GM18870 (cell line): Measurements from ENCODE around the gene KRT6B.

Experiments used
- ATAC-seq: cut with Tn5 transposase; IDR thresholded peaks from one replicate; pipeline ENCODE4 v1.9.1; 2021; ENCODE audit warnings: moderate library complexity; ENCODE audit not compliant: unreplicated experiment

KRT6B gene

GRCh38 chr12:52436828-52437474 lies 15.0 kb downstream of the KRT6B start:
- no peak for ATAC-seq

DNA sequence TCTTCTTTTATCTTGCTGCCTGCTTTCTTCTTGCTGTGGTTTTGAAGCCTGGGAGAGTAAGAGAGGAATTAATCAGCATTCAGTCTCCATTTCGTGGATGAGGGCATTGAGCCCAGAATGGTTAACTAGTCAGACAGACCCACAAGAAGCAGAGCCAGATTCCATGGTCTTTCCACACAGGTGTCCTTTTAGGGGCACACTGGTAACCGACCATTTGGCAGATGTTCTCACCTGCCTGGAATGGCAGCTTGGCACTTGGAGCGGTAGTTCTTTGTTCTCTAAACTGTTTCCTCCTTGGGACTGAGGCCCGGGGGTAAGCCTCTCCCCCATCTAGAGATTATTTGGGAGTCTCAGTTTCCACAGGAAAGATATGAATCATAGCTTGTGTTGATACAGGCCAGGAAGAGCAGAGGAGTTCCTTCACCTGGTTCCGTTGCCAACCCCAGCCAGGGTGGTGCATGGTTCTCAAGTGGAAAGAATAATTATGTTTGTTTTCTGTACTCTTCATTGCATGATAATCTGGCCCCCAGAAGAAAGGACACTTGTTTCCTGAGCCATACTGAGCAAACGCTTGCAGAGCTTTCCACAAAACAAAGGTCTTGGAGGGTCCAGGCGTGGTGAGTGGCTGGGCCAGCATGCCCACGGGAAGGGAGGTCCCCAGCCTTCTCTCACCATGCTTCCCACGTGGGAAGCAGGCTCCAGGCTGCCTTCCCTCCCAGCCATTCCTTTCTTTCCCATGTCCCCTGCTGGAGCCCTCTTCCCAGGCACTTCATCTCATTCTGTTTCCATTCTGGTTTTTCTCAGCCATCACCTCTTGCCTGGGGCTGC lies 15.7 kb downstream of the KRT6B start:
- ATAC-seq: no peak

DNA sequence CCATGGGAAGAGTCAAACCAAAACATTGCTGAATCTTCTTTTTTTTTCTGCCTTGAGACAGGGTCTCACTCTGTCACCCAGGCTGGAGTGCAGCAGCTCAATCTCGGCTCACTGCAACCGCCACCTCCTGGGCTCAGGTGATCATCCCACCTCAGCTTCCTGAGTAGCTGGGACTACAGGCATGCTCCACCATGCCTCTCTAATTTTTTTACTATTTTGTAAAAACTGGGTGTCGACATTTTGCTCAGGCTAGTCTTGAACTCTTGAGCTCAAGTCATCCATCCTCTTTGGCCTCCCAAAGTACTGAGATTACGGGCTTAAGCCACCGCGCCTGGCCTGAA lies 16.3 kb downstream of the KRT6B start:
- ATAC-seq: no peak

DNA sequence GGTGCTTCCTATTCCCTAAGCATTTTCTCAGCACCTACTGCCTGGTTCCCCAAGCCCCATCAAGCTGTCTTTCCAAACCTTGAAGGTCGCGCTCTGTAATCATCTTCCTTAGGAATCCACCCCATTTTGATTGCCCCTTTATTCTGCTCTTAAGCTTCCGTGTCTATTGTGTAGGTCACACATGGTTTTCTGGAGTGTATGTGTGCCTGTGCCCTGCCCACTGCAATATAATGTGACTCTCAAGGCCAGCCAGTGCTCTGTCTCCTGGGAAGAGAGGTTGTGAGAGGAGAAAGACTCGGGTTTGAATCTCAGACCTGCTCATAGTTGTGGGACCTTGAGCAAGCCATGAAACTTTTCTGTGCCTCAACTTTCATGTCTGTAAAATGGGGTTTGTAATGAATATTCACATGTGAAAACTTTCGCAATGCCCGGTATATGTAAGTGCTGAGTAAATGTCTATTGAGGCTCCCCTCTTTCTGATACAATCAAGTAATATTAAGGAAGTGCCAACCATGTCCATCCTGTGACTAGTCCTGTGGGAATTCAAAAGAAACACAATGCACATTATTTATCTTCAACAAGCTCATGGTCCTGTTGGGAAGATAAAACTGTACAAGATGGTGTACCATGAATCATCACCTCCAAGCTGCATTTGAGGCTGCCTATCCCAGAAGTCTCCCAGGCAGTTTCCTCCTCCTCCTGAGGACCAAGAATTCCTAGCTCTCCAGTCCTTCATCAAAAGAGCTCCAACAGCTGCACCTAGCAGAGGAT lies 17.0 kb downstream of the KRT6B start:
- no peak for ATAC-seq

GRCh38 chr12:52434081-52434733 lies 17.7 kb downstream of the KRT6B start, which contains the start of gene KRT75:
Gene KRT75 (minus strand): TSS chr12:52434371. CDS start chr12:52434304, 67 bp downstream.
- no peak for ATAC-seq

DNA sequence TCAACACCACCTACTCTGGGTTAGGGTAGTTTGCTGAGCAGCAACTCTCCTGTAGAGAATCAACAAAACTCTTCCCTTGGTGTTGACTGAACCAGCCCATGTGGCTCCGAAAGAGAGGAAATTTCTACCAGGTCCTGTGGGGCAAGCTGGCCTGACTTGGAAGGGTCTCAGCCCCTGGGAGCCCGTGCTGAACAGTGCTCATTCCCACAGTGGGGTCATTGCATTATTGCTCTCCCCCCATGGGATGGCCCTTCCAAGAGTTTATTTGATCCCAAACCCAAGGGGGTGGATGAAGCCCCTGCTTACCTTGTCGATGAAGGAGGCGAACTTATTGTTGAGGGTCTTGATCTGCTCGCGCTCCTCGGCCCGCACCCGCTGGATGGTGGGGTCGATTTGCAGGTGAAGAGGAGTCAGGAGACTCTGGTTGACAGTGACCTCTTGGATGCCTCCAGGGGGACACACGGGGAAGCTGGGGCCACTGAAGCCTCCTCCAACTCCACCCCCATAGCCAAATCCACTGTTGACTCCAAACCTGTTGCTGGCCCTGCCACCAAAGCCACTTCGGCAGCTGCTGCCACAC lies 18.4 kb downstream of the KRT6B start:
- ATAC-seq: no peak

DNA sequence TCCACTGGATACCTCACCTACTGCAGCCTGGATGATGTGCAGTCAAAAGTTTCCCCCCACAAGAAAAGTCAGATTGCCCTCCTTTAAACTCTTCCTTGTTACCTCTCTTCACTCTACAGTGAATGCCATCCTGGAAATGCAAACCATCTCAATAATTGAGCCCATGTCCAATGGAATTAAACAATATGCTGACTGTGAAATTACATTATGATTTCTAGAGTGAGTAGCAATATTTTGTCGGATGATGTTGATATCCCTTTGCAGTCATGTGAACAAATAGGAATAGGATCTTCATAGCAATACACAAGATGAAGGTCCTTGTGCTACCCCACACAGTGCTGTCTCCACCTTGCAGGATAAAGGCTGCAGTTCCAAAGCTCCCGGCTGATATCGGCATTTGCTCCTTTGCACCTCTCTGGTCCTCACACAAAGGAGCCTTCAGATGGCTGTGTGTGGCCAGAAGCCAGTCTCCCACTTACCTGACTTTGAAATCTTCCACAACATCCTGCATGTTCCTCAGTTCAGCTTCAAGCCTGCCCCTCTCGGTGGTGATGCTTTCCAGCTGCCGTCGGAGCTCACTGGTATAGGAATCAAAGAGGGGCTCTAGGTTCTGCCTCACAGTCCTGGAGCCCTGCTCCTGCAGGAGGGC lies 19.3 kb downstream of the KRT6B start:
- no peak for ATAC-seq

DNA sequence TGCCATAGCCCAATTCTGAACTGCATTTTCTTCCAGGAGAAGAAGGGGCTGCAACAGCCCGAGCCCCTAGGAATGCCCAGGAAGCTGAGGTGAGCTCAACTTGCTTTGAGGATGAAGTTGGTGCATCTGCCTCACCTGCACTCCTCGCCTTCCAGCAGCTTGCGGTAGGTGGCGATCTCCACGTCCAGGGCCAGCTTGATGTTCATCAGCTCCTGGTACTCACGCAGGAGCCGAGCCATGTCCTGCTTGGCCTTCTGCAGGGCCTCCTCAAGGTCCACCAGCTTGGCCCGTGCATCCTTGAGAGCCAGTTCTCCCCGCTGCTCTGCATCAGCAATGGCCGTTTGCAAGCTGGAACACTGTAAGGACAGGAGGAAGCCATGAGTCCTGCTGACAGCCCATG lies 23.8 kb downstream of the KRT6B start:
- ATAC-seq: no peak

GRCh38 chr12:52427083-52427482 lies 24.9 kb downstream of the KRT6B start:
- ATAC-seq: no peak

- ATAC-seq: no peak
Measured at GRCh38 chr12:52426034-52426433, 25.9 kb downstream of the KRT6B start.

DNA sequence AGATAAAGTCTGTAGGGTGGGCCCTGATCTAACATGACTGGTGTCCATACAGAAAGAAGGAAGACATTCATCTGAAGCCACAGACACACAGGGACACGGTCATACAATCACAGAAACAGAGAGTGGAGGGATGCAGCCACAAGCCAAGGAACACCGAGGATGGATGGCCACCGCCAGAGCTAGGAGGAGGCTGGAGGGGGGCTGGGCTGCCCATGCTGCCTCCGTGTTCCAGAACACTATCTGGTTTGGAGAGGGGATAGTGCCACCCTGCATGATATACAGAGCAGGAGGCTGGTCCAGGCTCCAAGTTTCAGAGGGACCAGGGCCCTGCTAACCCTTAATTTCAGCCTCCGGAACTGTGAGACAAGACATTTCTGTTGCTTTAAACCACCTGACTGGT lies 26.5 kb downstream of the KRT6B start:
- no peak for ATAC-seq

- ATAC-seq: no peak
Measured at GRCh38 chr12:52423661-52424500, 28.1 kb downstream of the KRT6B start.

DNA sequence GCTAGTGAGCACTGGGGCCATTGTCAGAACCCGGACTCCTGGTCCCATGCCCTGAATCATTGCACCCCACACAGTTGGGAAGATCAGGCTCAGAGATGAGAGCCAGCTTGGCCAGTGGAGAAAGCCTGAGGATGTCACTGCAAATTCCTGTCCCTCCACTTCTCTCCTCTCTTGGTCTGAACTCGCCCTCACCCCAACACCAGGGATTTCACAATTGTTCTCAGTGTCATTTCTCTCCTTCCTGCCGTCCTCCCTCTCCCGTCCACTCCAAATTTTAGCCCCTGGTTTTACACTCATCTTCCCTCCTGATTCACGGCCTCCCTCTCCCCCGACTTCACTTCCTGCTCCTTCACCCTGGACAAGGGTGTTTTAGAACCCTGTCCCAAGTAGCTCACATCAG lies 28.9 kb downstream of the KRT6B start:
- no peak for ATAC-seq

DNA sequence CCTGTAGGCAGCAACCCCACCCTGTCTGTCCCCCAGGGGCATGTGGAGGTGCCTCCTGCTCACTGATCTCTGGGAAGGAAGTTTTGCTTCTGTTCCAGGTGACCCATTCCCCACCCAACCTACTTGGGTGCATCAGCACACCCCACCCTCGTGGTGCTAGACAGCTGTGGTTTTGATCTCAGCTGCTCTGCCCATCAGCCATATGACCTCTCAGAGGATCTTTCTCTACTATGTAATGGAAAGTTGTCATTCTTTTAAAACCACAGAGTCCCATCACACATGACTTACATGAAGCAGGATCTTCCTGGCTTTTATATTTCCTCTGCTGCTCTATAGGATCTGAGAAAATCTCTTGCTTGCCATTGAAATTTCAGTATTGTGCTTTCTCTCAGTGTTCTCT lies 32.3 kb downstream of the KRT6B start:
- no peak for ATAC-seq

GRCh38 chr12:52418576-52419110 lies 33.3 kb downstream of the KRT6B start:
- no peak for ATAC-seq

DNA sequence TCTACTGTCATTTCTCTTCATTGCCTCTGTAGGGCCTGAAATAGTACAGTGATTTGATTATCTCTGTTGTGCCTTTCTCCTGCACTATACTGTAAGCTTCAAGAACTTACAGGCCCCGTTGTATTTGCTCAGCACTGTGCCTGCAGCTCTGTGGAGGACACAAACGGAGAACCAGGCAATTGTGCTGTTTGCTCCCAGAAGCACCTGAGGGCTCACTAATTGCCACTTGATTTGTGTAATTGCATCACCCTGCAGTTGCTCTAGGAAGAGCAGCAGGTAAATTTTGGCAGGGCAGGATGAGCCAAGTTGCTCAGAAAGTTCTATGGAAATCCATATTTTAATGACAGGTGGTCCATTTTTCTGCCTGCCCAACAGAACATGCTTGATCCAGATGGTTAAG lies 34.2 kb downstream of the KRT6B start:
- ATAC-seq: no peak

GRCh38 chr12:52416795-52417194 lies 35.2 kb downstream of the KRT6B start:
- no peak for ATAC-seq

DNA sequence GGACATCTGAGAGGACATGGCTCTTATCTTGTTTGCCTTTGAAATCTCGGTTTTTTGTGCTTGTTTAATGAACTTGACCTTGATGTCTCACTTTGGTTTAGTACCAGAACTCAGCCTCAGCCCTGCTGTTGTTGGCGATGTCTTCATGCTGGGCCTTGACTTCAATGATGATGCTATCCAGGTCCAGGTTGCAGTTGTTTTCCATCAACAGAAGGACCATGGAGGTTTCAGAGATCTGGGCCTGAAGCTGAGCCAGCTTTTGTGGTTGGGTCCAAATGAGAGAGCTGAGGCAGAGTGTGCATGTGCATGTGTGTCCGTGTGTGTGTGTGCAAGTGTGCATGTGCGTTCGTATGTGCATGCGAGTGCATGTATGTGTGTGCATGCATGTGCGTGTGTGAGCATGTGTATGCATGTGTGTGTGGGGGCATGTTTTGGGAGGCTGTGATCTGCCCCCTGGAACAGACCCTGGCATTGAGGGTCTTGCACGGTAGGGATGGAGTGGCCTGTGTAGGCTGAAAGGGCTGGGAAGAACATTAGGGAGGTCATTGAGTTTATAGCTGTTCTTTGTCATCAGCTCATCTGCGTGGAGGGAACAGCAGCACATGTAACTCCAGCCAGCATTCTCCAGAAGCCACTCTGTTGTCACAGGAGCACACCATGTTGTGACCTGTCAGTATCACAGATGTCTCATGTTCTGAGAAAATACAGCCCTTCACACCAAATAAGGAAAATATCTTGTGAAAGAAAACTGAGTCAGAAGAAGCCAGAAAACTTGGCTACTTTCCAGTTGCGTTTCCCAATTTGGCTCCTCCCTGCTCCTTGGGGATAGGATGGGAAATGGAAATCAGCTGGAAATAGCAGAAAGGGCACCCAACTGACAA lies 35.8 kb downstream of the KRT6B start:
- no peak for ATAC-seq
